ENCODE data around the gene CCDC110.

- TF ChIP-seq GATA2 (IDR thresholded peaks at IDR 0.05; ENCODE audit: low read depth, low read length) (no peak), GATA3 (IDR thresholded peaks at IDR 0.05; ENCODE audit: low read depth, low read length) (no peak)
These were observed 74.7 kb downstream of the CCDC110 start, which contains the start of gene ANKRD37 for GRCh38 chr4:185396724-185397385.

Measured in SH-SY5Y (cell line).